Duodenal mucosa (tissue), 2 donors: ENCODE measurements around the gene STRBP.

Experiments used
- H3K27ac ChIP-seq: one replicate; pipeline ENCODE4 v1.7.0; 2013; ENCODE audit warnings: low read depth, low read length
- H3K27me3 ChIP-seq, 2 donors: one replicate each; pipeline ENCODE4 v1.7.0; 2013; ENCODE audit warnings: low read length in 2 of 2, control low read depth in 1 of 2; ENCODE audit not compliant: insufficient read depth in 2 of 2, control insufficient read depth in 1 of 2
- H3K36me3 ChIP-seq, 2 donors: one replicate each; pipeline ENCODE4 v1.7.0; 2013; ENCODE audit warnings: low read length in 2 of 2, control low read depth in 1 of 2; ENCODE audit not compliant: insufficient read depth in 2 of 2, control insufficient read depth in 1 of 2
- H3K4me1 ChIP-seq, 2 donors: one replicate each; pipeline ENCODE4 v1.7.0; 2013; ENCODE audit warnings: low read length in 2 of 2, control low read depth in 1 of 2; ENCODE audit not compliant: insufficient read depth in 2 of 2, control insufficient read depth in 1 of 2
- H3K4me3 ChIP-seq, 2 donors: one replicate each; pipeline ENCODE4 v1.7.0; 2013; ENCODE audit warnings: low read length in 2 of 2, low read depth in 1 of 2
- H3K9ac ChIP-seq, 2 donors: one replicate each; pipeline ENCODE4 v1.7.0; 2013; ENCODE audit warnings: low read length in 2 of 2, low read depth in 1 of 2
- H3K9me3 ChIP-seq, 2 donors: one replicate each; pipeline ENCODE4 v1.7.0; 2013; ENCODE audit warnings: low read length in 2 of 2, control low read depth in 1 of 2; ENCODE audit not compliant: control insufficient read depth in 1 of 2

The STRBP gene

DNA sequence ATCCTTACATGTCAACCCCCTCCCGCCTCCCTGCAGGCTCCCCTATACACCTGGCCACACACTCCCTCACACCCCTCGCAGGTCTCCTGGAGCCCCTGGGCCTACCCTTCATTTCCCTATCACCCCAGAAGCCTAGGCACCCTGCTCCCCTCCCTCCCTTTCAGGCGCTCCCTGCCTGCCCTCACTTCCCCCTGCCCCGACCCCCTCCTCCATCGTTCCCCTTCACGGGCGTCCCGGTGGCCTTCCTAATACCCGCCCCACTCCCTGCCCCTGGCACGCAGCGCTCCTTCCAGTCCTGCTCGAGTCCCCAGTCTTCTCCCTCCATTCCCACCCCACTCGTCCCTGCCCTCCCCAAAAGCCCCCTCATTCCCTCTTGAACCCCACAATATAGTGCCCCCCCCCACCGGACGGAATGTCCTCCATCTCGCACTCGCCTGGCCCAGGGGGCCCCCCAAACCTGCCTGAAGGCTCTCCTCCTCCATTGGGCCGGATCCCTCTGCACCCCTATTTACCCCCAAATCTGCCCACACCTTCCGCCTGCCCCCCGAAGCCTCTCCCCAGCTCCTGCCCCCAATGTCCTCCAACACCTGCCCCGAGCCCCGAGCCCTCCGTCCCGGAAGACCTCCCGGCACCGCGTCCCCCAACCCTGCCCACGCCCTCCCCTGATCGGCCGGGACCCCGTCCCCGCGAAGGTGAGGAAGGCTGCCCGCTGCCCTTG lies 746 bp downstream of the STRBP start:
- H3K9ac ChIP-seq = peak overlapping the region; percentile 25 to 56
- peaks cover 21 to 25% of the 10 kb centered on the region in 2 donors for H3K4me1 ChIP-seq
- no peaks in the 10 kb centered on the region for H3K27me3 ChIP-seq
- H3K27ac ChIP-seq = peak overlapping the region; percentile 42
- H3K4me3 ChIP-seq = peak overlapping the region; percentile 62 to 78
- no peaks in the 10 kb centered on the region for H3K36me3 ChIP-seq
- H3K9me3 ChIP-seq = no peaks in the 10 kb centered on the region

DNA sequence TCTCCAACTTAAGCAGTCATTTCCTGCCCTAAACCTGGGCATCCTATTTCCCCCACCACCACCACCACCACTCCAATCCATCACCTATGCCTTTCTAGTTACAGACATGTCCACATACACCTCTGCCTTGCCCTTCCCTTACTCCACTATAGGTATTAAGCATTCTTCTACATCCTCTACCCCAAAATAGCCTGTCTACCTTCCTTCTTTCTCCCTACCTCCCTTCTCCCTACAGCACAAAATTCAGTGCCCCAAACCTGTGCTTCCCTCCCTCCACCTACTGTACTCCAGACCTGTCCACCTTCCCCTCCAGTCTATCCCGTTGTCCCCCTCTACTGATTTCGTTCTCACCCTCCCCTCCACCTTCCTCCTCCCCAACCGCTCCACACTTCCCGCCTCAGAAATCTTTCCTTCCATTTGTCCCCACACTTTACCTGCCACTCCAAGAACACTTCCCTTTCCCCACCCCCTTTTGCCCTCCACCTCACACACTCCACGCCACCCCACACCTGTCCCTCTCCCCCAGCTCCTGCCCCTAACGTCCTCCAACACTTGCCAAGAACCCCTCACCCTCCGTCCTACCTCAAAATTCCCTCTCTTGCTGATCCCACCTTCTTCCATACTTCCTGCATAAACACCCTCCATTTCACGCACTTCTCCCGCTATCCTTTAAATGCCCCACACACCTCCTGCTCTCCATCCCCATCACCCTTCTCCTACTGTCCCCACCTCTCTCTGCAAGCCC lies 1.6 kb downstream of the STRBP start:
- Histone ChIP-seq H3K9me3 (no peaks in the 10 kb centered on the region), H3K4me1 (peaks cover 29 to 33% of the 10 kb centered on the region in 2 donors), H3K27ac (no peak overlapping the region), H3K36me3 (no peaks in the 10 kb centered on the region), H3K9ac (no peak overlapping the region), H3K4me3 (peak overlapping the region; percentile 62 to 78), H3K27me3 (no peaks in the 10 kb centered on the region)

- no peaks in the 10 kb centered on the region for H3K27me3 ChIP-seq
- no peak overlapping the region for H3K9ac ChIP-seq
- peaks cover 33 to 42% of the 10 kb centered on the region in 2 donors for H3K4me1 ChIP-seq
- H3K27ac ChIP-seq = no peak overlapping the region
- H3K4me3 ChIP-seq = no peak overlapping the region
- H3K36me3 ChIP-seq = no peaks in the 10 kb centered on the region
- no peaks in the 10 kb centered on the region for H3K9me3 ChIP-seq
These were observed 2.6 kb downstream of the STRBP start for GRCh38 chr9:123265833-123266232.

DNA sequence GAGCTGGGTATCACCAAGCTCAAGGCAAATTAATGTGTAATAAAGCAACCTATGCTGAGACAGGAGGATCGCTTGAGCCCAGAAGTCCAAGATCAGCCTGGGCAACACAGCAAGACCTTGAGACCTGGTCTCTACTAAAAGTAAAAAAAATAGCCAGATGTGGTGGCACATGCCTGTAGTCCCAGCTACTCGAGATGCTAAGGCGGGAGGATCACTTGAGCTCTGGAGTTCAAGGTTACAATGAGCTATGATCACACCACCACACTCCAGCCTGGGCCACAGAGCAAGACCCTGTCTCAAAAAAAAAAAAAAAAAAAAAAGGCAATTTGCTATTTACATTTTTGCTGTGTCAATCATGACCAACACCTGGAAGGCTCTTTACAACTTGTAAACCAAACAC lies 5.2 kb downstream of the STRBP start:
- no peaks in the 10 kb centered on the region for H3K36me3 ChIP-seq

GRCh38 chr9:123262338-123262737 lies 6.0 kb downstream of the STRBP start:
- Histone ChIP-seq H3K36me3 (no peaks in the 10 kb centered on the region), H3K4me1 (peaks cover 28 to 49% of the 10 kb centered on the region in 2 donors), H3K9me3 (no peaks in the 10 kb centered on the region), H3K9ac (no peak overlapping the region), H3K27me3 (no peaks in the 10 kb centered on the region), H3K27ac (no peak overlapping the region), H3K4me3 (no peak overlapping the region)

More for the DNA sequence above, 5.2 kb downstream of the STRBP start:
- no peaks in the 10 kb centered on the region for H3K27me3 ChIP-seq
- no peak overlapping the region for H3K9ac ChIP-seq
- H3K9me3 ChIP-seq = no peaks in the 10 kb centered on the region
- H3K4me1 ChIP-seq = peaks cover 27 to 48% of the 10 kb centered on the region in 2 donors
- H3K4me3 ChIP-seq = no peak overlapping the region
- no peak overlapping the region for H3K27ac ChIP-seq

DNA sequence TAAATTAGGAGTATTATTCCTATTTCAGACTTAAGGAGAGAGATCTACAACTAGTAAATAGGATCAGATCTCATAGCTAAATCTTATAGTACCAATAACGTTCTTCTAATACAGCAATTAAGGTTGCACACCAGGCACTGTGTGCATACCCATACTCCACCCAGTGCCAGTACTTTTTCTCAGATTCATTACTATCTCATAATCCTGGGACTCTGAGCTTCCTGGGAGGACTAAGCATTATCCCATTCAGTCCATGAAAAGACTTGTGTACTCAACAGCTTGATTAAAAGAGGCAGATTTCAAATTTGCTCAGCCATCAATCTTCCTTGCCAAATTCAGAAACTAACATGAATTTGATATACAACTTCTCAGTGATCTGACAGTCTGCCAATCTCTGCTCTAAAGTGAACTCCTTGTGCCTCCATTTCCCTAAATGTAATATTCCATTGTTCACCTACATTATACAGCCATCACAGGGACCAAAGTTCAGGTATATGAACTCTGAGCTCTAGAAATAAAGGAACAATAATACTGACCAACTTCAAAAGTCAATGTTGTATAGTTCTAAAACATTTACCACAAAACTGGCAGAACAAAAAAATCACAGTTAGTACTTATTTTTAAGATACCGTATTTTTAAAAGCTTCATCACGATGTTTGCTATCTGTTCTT lies 7.2 kb downstream of the STRBP start:
- peak overlapping the region in 1 of 2 donors; percentile 41 for H3K4me3 ChIP-seq
- no peaks in the 10 kb centered on the region for H3K27me3 ChIP-seq
- no peak overlapping the region for H3K27ac ChIP-seq
- no peak overlapping the region for H3K9ac ChIP-seq
- H3K4me1 ChIP-seq = peaks cover 19 to 48% of the 10 kb centered on the region in 2 donors
- H3K9me3 ChIP-seq = no peaks in the 10 kb centered on the region
- no peaks in the 10 kb centered on the region for H3K36me3 ChIP-seq

GRCh38 chr9:123260340-123260739 lies 8.0 kb downstream of the STRBP start:
- H3K9ac ChIP-seq = no peak overlapping the region
- no peaks in the 10 kb centered on the region for H3K36me3 ChIP-seq
- H3K4me1 ChIP-seq = peaks cover 19 to 42% of the 10 kb centered on the region in 2 donors
- no peaks in the 10 kb centered on the region for H3K27me3 ChIP-seq
- no peaks in the 10 kb centered on the region for H3K9me3 ChIP-seq
- no peak overlapping the region for H3K27ac ChIP-seq
- H3K4me3 ChIP-seq = no peak overlapping the region

DNA sequence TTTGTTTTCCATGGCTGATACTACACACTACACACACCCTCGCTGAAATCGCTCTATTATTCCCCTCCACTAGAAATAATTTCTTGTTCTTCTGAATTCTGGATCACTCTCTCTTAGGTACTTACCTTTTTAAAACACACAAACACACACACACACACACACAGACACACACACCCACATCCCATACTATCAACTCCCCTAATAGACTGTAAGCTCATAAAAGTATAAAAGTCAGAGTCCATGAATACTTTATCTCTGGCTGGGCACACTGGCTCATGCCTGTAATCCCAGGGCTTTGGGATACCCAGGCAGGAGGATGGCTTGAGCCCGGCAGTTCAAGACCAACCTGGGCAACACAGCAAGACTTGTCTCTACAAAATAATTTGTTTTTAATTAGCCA lies 11.1 kb downstream of the STRBP start:
- H3K27ac ChIP-seq = no peak overlapping the region
- H3K9me3 ChIP-seq = no peaks in the 10 kb centered on the region
- H3K9ac ChIP-seq = no peak overlapping the region
- no peaks in the 10 kb centered on the region for H3K27me3 ChIP-seq
- H3K4me1 ChIP-seq = peaks cover 17 to 33% of the 10 kb centered on the region in 2 donors
- H3K36me3 ChIP-seq = no peaks in the 10 kb centered on the region
- no peak overlapping the region for H3K4me3 ChIP-seq

GRCh38 chr9:123255718-123256117 lies 12.7 kb downstream of the STRBP start:
- no peaks in the 10 kb centered on the region for H3K36me3 ChIP-seq
- H3K27ac ChIP-seq = no peak overlapping the region
- H3K9ac ChIP-seq = no peak overlapping the region
- H3K9me3 ChIP-seq = no peaks in the 10 kb centered on the region
- H3K4me3 ChIP-seq = no peak overlapping the region
- peaks cover 14 to 30% of the 10 kb centered on the region in 2 donors for H3K4me1 ChIP-seq
- no peaks in the 10 kb centered on the region for H3K27me3 ChIP-seq

- no peaks in the 10 kb centered on the region for H3K27me3 ChIP-seq
- H3K36me3 ChIP-seq = no peaks in the 10 kb centered on the region
- no peak overlapping the region for H3K9ac ChIP-seq
- H3K27ac ChIP-seq = no peak overlapping the region
- no peaks in the 10 kb centered on the region for H3K9me3 ChIP-seq
- H3K4me3 ChIP-seq = no peak overlapping the region
- peaks cover 13 to 20% of the 10 kb centered on the region in 2 donors for H3K4me1 ChIP-seq
These were observed 15.2 kb downstream of the STRBP start for GRCh38 chr9:123253204-123253603.
